Esophagus muscularis mucosa (tissue), 4 donors: ENCODE results near the gene MTMR12. TPM values are rescaled to one million over a fixed set of nuclear protein-coding genes. Genes with fewer than 3 reads are reported as not detected.

ENCODE experiments used
- DNase-seq: peaks from one replicate; pipeline ENCODE4 v3.0.0-alpha.2; 2017; ENCODE audit errors: extremely low spot score
- H3K27ac ChIP-seq, 4 donors: fragments of 200-600 bp; sonication (generic); replicated peaks in 1 of 4; 1 replicate in 3 of 4; 2 replicates in 1 of 4; pipeline ENCODE4 v1.5.1; 2016 to 2019; ENCODE audit warnings: mild to moderate bottlenecking in 1 of 4
- H3K27me3 ChIP-seq, 4 donors: fragments of 200-600 bp; sonication (generic); one replicate each; pipeline versions ENCODE4 v1.5.1 to v1.6.0; 2016 to 2019
- H3K36me3 ChIP-seq, 4 donors: fragments of 200-600 bp; sonication (generic); one replicate each; pipeline ENCODE4 v1.5.1; 2016 to 2019
- H3K4me1 ChIP-seq, 4 donors: fragments of 200-600 bp; sonication (generic); one replicate each; pipeline ENCODE4 v1.5.1; 2016 to 2019
- H3K4me3 ChIP-seq, 4 donors: fragments of 200-600 bp; sonication (generic); 1 replicate in 2 of 4; 2 replicates in 2 of 4; pipeline ENCODE4 v1.5.1; 2016 to 2019; ENCODE audit warnings: mild to moderate bottlenecking in 4 of 4, moderate library complexity in 1 of 4
- H3K9me3 ChIP-seq, 4 donors: fragments of 200-600 bp; sonication (generic); 1 replicate in 3 of 4; 2 replicates in 1 of 4; pipeline ENCODE4 v1.5.1; 2016 to 2019
- EP300 ChIP-seq: sonication (generic); formaldehyde crosslinking; IDR thresholded peaks from one replicate; pipeline ENCODE4 v1.6.1; 2017; ENCODE audit warnings: antibody characterized with exemption
- POLR2A ChIP-seq: fragments of 450-650 bp; IDR thresholded peaks from one replicate; pipeline ENCODE4 v1.6.1; 2017; ENCODE audit warnings: antibody characterized with exemption, moderate library complexity, mild to moderate bottlenecking, low read depth
- POLR2AphosphoS5 ChIP-seq, 2 donors: sonication (generic); formaldehyde crosslinking; IDR thresholded peaks; one replicate each; pipeline ENCODE4 v1.6.1; 2017; ENCODE audit warnings: antibody characterized with exemption in 2 of 2
- WGBS: methylation state at CpG from one replicate; pipeline ENCODE4 v1.1.5; 2018; 5-methylcytosine and 5-hydroxymethylcytosine counted together
- intact Hi-C: fragments of 100-400 bp; cut with DNase I; formaldehyde crosslinking; loops from one replicate; pipeline ENCODE4 v1.15.1; 2023
- total RNA-seq, 4 donors: library from RNA; depleted of rRNA; stranded (reverse); fragments of >200 nt; gene quantifications; one replicate each; pipeline versions ENCODE4 v1.1.0 to v1.2.1, GENCODE V29; 2016
- TF ChIP-seq, protein P1 (sequence below), 3 experiments: fragments of 200-600 bp in 2 of 3; fragments of 450-650 bp in 1 of 3; sonication (generic) in 2 of 3; IDR thresholded peaks; one replicate each; pipeline ENCODE4 v1.5.1; 2017 to 2019; ENCODE audit warnings: antibody characterized with exemption in 3 of 3, mild to moderate bottlenecking in 2 of 3, moderate library complexity in 1 of 3

MTMR12 gene
- total RNA-seq, 4 donors from 2014 or later, result 49.9 to 94.0 (median 63.8) TPM

DNA sequence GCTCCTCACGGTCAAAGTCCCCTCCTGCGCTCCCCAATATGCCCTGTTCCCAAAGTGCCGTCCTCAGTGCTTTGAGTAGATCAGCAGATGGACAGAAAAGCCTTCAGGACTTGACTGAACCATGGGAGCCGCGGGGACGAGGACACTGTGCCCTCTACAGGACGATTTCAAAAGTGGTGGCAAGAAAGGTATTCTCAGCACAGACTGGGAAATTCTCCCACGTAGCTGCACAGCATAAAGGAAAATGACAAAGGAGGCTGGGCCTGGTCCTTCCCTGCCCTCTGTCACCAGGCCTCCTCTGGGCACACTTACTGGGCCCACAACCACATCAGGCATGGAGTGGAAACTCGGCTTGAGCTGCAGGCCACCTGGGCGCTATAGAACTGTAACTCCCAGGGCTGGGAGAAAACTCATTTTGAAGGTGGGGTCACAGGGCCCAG is 16.7 kb upstream of the MTMR12 start:
- Histone ChIP-seq H3K27ac (peak overlapping the region in 1 of 4 donors; percentile 5), H3K36me3 (no peaks in the 10 kb centered on the region), H3K4me1 (peaks cover 0 to 34% (median 22%) of the 10 kb centered on the region in 4 donors), H3K9me3 (no peaks in the 10 kb centered on the region), H3K4me3 (no peak overlapping the region), H3K27me3 (no peaks in the 10 kb centered on the region)
- TF ChIP-seq POLR2A (no peak), EP300 (no peak), POLR2AphosphoS5 (IDR thresholded peaks at IDR 0.05) (peak in 1 of 2 donors; percentile 33)
- TF ChIP-seq, protein P1, sequence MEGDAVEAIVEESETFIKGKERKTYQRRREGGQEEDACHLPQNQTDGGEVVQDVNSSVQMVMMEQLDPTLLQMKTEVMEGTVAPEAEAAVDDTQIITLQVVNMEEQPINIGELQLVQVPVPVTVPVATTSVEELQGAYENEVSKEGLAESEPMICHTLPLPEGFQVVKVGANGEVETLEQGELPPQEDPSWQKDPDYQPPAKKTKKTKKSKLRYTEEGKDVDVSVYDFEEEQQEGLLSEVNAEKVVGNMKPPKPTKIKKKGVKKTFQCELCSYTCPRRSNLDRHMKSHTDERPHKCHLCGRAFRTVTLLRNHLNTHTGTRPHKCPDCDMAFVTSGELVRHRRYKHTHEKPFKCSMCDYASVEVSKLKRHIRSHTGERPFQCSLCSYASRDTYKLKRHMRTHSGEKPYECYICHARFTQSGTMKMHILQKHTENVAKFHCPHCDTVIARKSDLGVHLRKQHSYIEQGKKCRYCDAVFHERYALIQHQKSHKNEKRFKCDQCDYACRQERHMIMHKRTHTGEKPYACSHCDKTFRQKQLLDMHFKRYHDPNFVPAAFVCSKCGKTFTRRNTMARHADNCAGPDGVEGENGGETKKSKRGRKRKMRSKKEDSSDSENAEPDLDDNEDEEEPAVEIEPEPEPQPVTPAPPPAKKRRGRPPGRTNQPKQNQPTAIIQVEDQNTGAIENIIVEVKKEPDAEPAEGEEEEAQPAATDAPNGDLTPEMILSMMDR (IDR thresholded peaks at IDR 0.05), result peak; percentile 55 to 79 (median 71)
- DNase-seq, result peak; percentile 92
- intact Hi-C loops, result loop anchor here (2.0 kb wide), 1 partner anchor 97 kb away; no protein-coding TSS in a partner anchor
- WGBS, result 59% methylated on average over 8 of the region's 10 CpGs

DNA sequence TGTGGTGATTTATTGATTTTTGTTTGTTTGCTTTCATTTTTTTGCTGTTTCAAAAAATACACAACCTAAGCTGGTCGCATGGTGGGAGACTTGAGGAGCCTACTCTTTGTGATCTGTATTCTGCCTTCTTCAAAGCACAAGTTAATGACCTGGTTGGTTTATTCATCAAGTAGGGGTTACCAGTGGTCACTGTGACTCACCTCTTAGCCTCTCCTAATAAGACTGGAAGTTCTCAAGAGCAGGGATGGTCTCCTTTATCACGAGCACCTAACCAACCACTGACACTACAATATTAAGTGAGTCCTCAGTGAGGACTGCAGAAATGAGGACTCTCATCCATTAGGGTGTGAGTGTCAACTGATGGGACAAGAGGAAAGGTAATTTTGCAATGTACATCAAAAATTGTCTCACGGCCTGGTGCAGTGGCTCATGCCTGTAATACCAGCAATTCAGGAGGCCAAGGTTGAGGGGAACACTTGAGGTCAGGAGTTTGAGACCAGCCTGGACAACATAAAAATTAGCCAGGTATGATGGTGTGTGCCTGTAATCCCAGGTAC is 13.6 kb upstream of the MTMR12 start:
- intact Hi-C loops, result no loop called here
- TF ChIP-seq POLR2A (no peak), POLR2AphosphoS5 (IDR thresholded peaks at IDR 0.05) (no peak), EP300 (no peak)
- TF ChIP-seq, protein P1 (IDR thresholded peaks at IDR 0.05), result no peak
- Histone ChIP-seq H3K27me3 (no peaks in the 10 kb centered on the region), H3K9me3 (no peaks in the 10 kb centered on the region), H3K36me3 (no peaks in the 10 kb centered on the region), H3K4me1 (peaks cover 0 to 26% (median 18%) of the 10 kb centered on the region in 4 donors), H3K27ac (no peak overlapping the region), H3K4me3 (no peak overlapping the region)
- 91% methylated on average over 3 of the region's 3 CpGs for WGBS
- DNase-seq, result no peak

DNA sequence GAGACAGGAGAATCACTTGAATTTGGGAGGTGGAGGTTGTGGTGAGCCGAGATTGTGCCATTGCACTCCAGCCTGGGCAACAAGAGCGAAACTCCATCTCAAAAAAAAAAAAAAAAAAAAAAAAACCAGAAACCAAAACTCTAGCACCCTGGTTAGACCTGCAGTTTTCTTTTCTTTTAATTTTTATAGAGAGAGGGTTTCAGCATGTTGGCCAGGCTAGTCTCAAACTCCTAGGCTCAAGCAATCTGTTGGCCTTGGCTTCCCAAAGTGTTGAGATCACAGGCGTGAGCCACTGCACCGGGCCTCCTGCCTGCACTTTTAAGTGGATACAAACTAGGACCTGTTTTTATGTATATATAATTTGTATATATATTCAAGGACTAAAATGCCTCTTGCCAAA is 12.9 kb upstream of the MTMR12 start:
- Histone ChIP-seq H3K36me3 (no peaks in the 10 kb centered on the region), H3K27me3 (no peaks in the 10 kb centered on the region), H3K9me3 (no peaks in the 10 kb centered on the region), H3K4me1 (peaks cover 0 to 19% (median 14%) of the 10 kb centered on the region in 4 donors), H3K27ac (no peak overlapping the region), H3K4me3 (no peak overlapping the region)
- no peak for DNase-seq
- WGBS, result 89% methylated on average over 4 of the region's 4 CpGs
- intact Hi-C loops, result no loop called here
- TF ChIP-seq POLR2AphosphoS5 (IDR thresholded peaks at IDR 0.05) (no peak), POLR2A (no peak), EP300 (no peak)
- TF ChIP-seq, protein P1 (IDR thresholded peaks at IDR 0.05), result no peak

DNA sequence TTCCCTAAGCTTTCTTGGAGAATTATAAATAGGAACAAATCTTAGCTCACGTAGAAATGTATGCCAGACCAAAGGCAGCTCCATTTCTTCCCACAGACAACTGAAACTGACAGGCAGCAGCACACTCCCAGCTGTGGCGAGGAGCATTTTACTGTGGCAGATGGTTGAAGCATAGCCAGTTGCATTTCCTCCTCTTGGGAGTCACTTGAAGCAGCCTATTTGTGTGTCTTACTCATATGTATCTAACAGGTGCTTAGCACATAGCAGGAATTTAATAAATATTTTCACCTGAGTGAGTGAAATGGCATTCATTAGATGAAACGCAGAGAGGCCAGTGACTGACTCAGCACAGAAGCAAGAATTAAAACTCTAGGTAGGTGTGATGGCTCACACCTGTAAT is 12.3 kb upstream of the MTMR12 start:
- 38% methylated on average over 3 of the region's 3 CpGs for WGBS
- H3K4me3 ChIP-seq, result no peak overlapping the region
- no peaks in the 10 kb centered on the region for H3K9me3 ChIP-seq
- no peak for TF ChIP-seq POLR2AphosphoS5 (IDR thresholded peaks at IDR 0.05)
- TF ChIP-seq EP300, result no peak
- peak; percentile 34 for DNase-seq
- intact Hi-C loops, result no loop called here
- peak overlapping the region in 1 of 4 donors; percentile 7 for H3K27ac ChIP-seq
- H3K36me3 ChIP-seq, result no peaks in the 10 kb centered on the region
- no peaks in the 10 kb centered on the region for H3K27me3 ChIP-seq
- peaks cover 0 to 17% (median 11%) of the 10 kb centered on the region in 4 donors for H3K4me1 ChIP-seq

DNA sequence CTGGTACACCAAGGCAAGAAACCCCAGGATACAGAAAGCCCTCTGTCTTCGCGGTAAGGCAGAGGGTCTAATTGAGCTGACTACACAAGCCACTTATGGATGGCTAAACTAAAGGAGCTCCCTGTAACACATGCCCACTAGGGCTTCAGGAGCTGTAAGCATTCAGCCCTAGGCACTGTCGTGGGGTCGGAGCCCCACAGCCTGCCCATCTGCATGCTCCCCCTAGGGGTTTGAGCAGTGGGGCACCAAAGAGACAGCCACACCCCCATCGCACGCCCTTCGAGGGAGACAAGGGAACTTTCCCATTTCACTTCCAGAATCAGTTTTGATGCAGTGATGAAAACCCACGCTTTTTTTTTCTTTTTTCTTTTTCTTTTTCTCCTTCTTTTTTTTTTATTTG is 11.0 kb upstream of the MTMR12 start:
- H3K9me3 ChIP-seq, result no peaks in the 10 kb centered on the region
- no peaks in the 10 kb centered on the region for H3K27me3 ChIP-seq
- DNase-seq, result no peak
- H3K27ac ChIP-seq, result no peak overlapping the region
- TF ChIP-seq EP300, result no peak
- no peak for TF ChIP-seq POLR2AphosphoS5 (IDR thresholded peaks at IDR 0.05)
- TF ChIP-seq, protein P1 (IDR thresholded peaks at IDR 0.05), result no peak
- no peak for TF ChIP-seq POLR2A
- 82% methylated on average over 8 of the region's 8 CpGs for WGBS
- no peak overlapping the region for H3K4me3 ChIP-seq
- intact Hi-C loops, result no loop called here
- H3K36me3 ChIP-seq, result no peaks in the 10 kb centered on the region
- peaks cover 0 to 7% (median 3%) of the 10 kb centered on the region in 4 donors for H3K4me1 ChIP-seq
